BE2C (cell line): ENCODE measurements around the gene LLGL2.

Source experiments
- DNase-seq: peaks from one replicate; pipeline ENCODE4 v3.0.0-alpha.2; 2020
- H3K27me3 ChIP-seq: fragments of 250-450 bp; sonication (Bioruptor Pico); 2 replicates; pipeline ENCODE4 v1.5.1; 2020; ENCODE audit warnings: mild to moderate bottlenecking
- H3K36me3 ChIP-seq: fragments of 250-450 bp; sonication (Bioruptor Pico); 2 replicates; pipeline ENCODE4 v1.5.1; 2020; ENCODE audit warnings: mild to moderate bottlenecking
- H3K4me1 ChIP-seq: fragments of 250-450 bp; sonication (Bioruptor Pico); 2 replicates; pipeline ENCODE4 v1.5.1; 2020
- H3K4me3 ChIP-seq: 2 replicates; pipeline ENCODE4 v1.5.1; 2011; ENCODE audit warnings: low read depth, low read length
- H3K9me3 ChIP-seq: fragments of 250-450 bp; sonication (Bioruptor Pico); 2 replicates; pipeline ENCODE4 v1.5.1; 2020
- CTCF ChIP-seq: IDR thresholded peaks from 2 replicates; pipeline ENCODE4 v1.5.1; 2012; ENCODE audit warnings: mild to moderate bottlenecking, low read depth, low read length

The LLGL2 gene

GRCh38 chr17:75604034-75604695 lies 78.7 kb downstream of the LLGL2 start:
- no peaks in the 10 kb centered on the region for H3K36me3 ChIP-seq
- TF ChIP-seq CTCF: no peak
- H3K27me3 ChIP-seq: no peaks in the 10 kb centered on the region
- no peaks in the 10 kb centered on the region for H3K9me3 ChIP-seq
- DNase-seq: no peak
- no peaks in the 10 kb centered on the region for H3K4me1 ChIP-seq
- no peak overlapping the region for H3K4me3 ChIP-seq

GRCh38 chr17:75605790-75606189 lies 80.3 kb downstream of the LLGL2 start:
- Histone ChIP-seq H3K36me3 (no peaks in the 10 kb centered on the region), H3K9me3 (no peaks in the 10 kb centered on the region), H3K4me3 (no peak overlapping the region), H3K4me1 (no peaks in the 10 kb centered on the region), H3K27me3 (no peaks in the 10 kb centered on the region)
- DNase-seq: peak; percentile 4
- TF ChIP-seq CTCF: no peak

- DNase-seq: no peak
- Histone ChIP-seq H3K4me1 (no peaks in the 10 kb centered on the region), H3K27me3 (no peaks in the 10 kb centered on the region), H3K4me3 (no peak overlapping the region), H3K9me3 (no peaks in the 10 kb centered on the region), H3K36me3 (no peaks in the 10 kb centered on the region)
- TF ChIP-seq CTCF: no peak
These were observed 81.6 kb downstream of the LLGL2 start for GRCh38 chr17:75607086-75607485.

GRCh38 chr17:75610103-75610984 lies 84.8 kb downstream of the LLGL2 start:
- no peak for TF ChIP-seq CTCF
- no peaks in the 10 kb centered on the region for H3K4me1 ChIP-seq
- DNase-seq: no peak
- H3K27me3 ChIP-seq: no peaks in the 10 kb centered on the region
- H3K9me3 ChIP-seq: no peaks in the 10 kb centered on the region
- no peaks in the 10 kb centered on the region for H3K36me3 ChIP-seq
- H3K4me3 ChIP-seq: no peak overlapping the region

GRCh38 chr17:75611851-75612429 lies 86.4 kb downstream of the LLGL2 start:
- H3K4me1 ChIP-seq: no peaks in the 10 kb centered on the region
- H3K9me3 ChIP-seq: no peaks in the 10 kb centered on the region
- H3K4me3 ChIP-seq: no peak overlapping the region
- no peak for DNase-seq
- H3K27me3 ChIP-seq: no peaks in the 10 kb centered on the region
- no peaks in the 10 kb centered on the region for H3K36me3 ChIP-seq
- TF ChIP-seq CTCF: no peak
